Fibroblast of lung (primary cell): ENCODE data around the gene ITFG1. TPM values are rescaled to one million over a fixed set of nuclear protein-coding genes. Genes with fewer than 3 reads are reported as not detected.

Source experiments
- DNase-seq, 2 donors: peaks; one replicate each; pipeline versions ENCODE4 v3.0.0 to v3.0.0-alpha.2; 2010; ENCODE audit warnings: low read depth in 2 of 2
- H2AFZ ChIP-seq: 2 replicates; pipeline ENCODE4 v1.5.1; 2012; ENCODE audit warnings: low read length, control low read depth, inconsistent platforms
- H3K27ac ChIP-seq: 2 replicates; pipeline ENCODE4 v1.5.1; 2011; ENCODE audit warnings: low read length, control low read depth; ENCODE audit not compliant: insufficient read depth
- H3K27me3 ChIP-seq: 2 replicates; pipeline ENCODE4 v1.5.1; 2011; ENCODE audit warnings: mild to moderate bottlenecking, low read length; ENCODE audit not compliant: control insufficient read depth, insufficient read depth
- H3K36me3 ChIP-seq: 2 replicates; pipeline ENCODE4 v1.5.1; 2011; ENCODE audit warnings: low read length; ENCODE audit not compliant: control insufficient read depth, insufficient read depth
- H3K4me1 ChIP-seq: 2 replicates; pipeline ENCODE4 v1.5.1; 2011; ENCODE audit warnings: low read length; ENCODE audit not compliant: control insufficient read depth, insufficient read depth; ENCODE audit errors: extremely low read depth
- H3K4me2 ChIP-seq: 2 replicates; pipeline ENCODE4 v1.5.1; 2011; ENCODE audit warnings: low read length, control low read depth; ENCODE audit not compliant: insufficient read depth; ENCODE audit errors: extremely low read depth
- H3K4me3 ChIP-seq, 4 experiments: fragments of 200-600 bp in 1 of 4; sonication (generic) in 1 of 4; replicated peaks in 1 of 4; 2 replicates each; pipeline ENCODE4 v1.5.1; 2011 to 2016; ENCODE audit warnings: low read length in 4 of 4, low read depth in 3 of 4, mild to moderate bottlenecking in 3 of 4, control low read depth in 2 of 4, inconsistent platforms in 1 of 4, mixed read lengths in 1 of 4; ENCODE audit not compliant: insufficient read depth in 1 of 4; ENCODE audit errors: control extremely low read depth in 1 of 4
- H3K79me2 ChIP-seq: 2 replicates; pipeline ENCODE4 v1.5.1; 2012; ENCODE audit warnings: mild to moderate bottlenecking, low read length, inconsistent platforms; ENCODE audit not compliant: control insufficient read depth, insufficient read depth
- H3K9ac ChIP-seq: 2 replicates; pipeline ENCODE4 v1.5.1; 2011; ENCODE audit warnings: mild to moderate bottlenecking, low read length, control low read depth; ENCODE audit not compliant: insufficient read depth
- H3K9me3 ChIP-seq: 2 replicates; pipeline ENCODE4 v1.5.1; 2012; ENCODE audit warnings: low read depth, low read length; ENCODE audit not compliant: control insufficient read depth, insufficient read depth
- H4K20me1 ChIP-seq: 2 replicates; pipeline ENCODE4 v1.5.1; 2011; ENCODE audit warnings: low read length; ENCODE audit not compliant: control insufficient read depth, insufficient read depth; ENCODE audit errors: extremely low read depth
- CTCF ChIP-seq, 2 donors: IDR thresholded peaks in 1 of 2; conservative IDR thresholded peaks in 1 of 2; 1 replicate in 1 of 2; 2 replicates in 1 of 2; pipeline ENCODE4 v1.5.1; 2011 to 2012; ENCODE audit warnings: low read length in 2 of 2, control low read depth in 1 of 2, inconsistent platforms in 1 of 2, low read depth in 1 of 2, mild to moderate bottlenecking in 1 of 2
- EZH2 ChIP-seq: IDR thresholded peaks from 2 replicates; pipeline ENCODE4 v1.5.1; 2012; ENCODE audit warnings: low read length, control low read depth, mild to moderate bottlenecking; ENCODE audit errors: missing control alignments
- polyA plus RNA-seq, 2 donors: library from polyadenylated mRNA; depleted of rRNA in 1 of 2; stranded (reverse) in 1 of 2; unstranded in 1 of 2; fragments of >200 nt; gene quantifications; 2 replicates each; pipeline ENCODE4 v1.2.1, GENCODE V29; 2011 to 2012; ENCODE audit warnings: missing spikeins in 1 of 2
- total RNA-seq: library from RNA; depleted of rRNA; stranded (reverse); fragments of >200 nt; gene quantifications from 2 replicates; pipeline ENCODE4 v1.2.1, GENCODE V29; 2014

ITFG1 gene
- total and polyA plus RNA-seq, 2 donors (not counting 1 experiment from before 2014, with no cell fraction given), result 96.1 to 111 TPM

DNA sequence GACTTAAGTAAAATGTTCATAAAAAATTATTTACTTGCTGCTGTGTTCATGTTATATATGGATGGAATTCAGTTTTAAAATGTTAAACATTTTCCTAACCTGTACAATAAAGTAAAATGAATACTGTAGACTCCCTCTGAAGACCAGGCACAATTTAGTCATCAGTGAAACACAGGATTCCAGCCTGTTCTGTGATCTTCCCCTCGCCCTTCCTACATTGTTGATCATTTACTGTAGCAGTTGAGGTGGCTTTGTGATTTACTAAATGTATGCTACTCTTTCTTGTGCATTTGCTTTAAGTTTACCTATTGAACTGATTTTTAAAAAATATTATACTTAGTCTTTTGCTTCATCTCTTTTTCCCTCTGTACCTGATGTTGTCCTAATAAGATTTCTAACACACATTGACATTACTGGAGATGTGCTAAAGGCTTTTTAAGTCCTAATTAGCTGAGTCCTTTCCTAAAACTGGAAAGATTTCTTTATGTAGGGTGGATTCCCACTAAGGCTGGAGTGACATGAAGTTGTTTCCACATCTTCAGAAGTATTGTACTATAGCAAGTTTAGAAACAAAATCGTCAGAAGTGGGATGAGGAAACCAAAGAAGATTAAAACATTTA is 38.3 kb upstream of the ITFG1 start:
- H4K20me1 ChIP-seq, result no peaks in the 10 kb centered on the region
- H3K79me2 ChIP-seq, result no peaks in the 10 kb centered on the region
- no peak for TF ChIP-seq CTCF (conservative IDR thresholded peaks at IDR 0.05 in 1 of 2, IDR thresholded peaks at IDR 0.05 in 1 of 2; ENCODE audit: low read depth in 1 of 2, low read length in 2 of 2)
- TF ChIP-seq EZH2, result no peak

DNA sequence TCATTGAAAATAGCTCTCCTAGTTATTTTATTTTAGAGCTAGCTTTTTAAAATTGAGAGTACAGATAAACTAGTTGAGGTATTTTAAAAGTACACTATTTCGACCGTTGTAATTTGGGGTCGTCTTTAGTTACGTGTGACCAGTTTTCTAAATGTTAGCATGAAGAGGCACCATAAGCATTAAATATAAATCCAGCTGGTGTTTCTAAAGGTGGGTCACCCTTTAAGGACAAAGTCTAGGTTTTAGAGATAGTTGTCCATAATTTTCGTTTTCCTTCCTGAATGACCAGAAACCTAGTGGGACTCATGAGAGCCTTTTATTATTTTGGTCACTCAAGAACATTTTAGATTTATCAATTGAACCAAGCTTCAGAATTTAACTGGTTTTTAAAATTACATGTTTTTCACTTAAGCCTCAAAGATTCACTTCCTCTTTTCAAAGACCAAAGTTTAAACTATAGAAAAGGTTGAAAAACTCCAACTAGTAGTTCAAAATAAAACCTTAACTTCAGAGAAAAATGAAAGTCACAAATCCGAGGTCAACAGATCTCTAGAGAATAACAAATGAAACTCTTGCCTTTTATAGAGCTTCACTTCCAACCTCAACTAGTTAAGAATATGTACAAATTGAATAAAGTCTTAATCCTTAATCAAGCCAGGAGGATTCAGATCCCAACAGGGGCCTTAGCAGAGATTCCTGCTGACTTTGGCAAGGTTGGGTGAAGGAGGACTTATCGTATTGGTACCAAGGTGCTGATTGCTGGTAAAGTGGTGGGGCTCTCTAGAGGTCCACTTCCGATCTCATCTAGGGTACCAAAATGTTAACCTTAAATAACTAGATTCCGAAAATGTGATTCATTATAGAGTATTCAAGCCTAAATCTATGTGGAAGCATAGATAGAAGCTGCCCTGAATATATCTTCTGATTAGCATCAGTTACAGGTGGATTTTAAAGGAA is 32.8 kb upstream of the ITFG1 start:
- no peak overlapping the region for H2AFZ ChIP-seq
- no peaks in the 10 kb centered on the region for H3K9me3 ChIP-seq
- H3K27ac ChIP-seq, result no peak overlapping the region
- no peak for DNase-seq
- H3K4me1 ChIP-seq, result no peaks in the 10 kb centered on the region
- no peak overlapping the region for H3K4me3 ChIP-seq
- H3K79me2 ChIP-seq, result peaks cover under 1% of the 10 kb centered on the region
- no peaks in the 10 kb centered on the region for H3K27me3 ChIP-seq
- H4K20me1 ChIP-seq, result no peaks in the 10 kb centered on the region
- no peak overlapping the region for H3K9ac ChIP-seq
- H3K4me2 ChIP-seq, result peak overlapping the region; percentile 40
- peaks cover 2% of the 10 kb centered on the region for H3K36me3 ChIP-seq
- no peak for TF ChIP-seq CTCF (conservative IDR thresholded peaks at IDR 0.05 in 1 of 2, IDR thresholded peaks at IDR 0.05 in 1 of 2; ENCODE audit: low read depth in 1 of 2, low read length in 2 of 2)
- no peak for TF ChIP-seq EZH2

More for the DNA sequence above, 38.3 kb upstream of the ITFG1 start:
- no peaks in the 10 kb centered on the region for H3K4me1 ChIP-seq
- H3K4me2 ChIP-seq, result no peak overlapping the region
- H3K9me3 ChIP-seq, result no peaks in the 10 kb centered on the region
- H2AFZ ChIP-seq, result no peak overlapping the region
- H3K4me3 ChIP-seq, result no peak overlapping the region
- peaks cover 2% of the 10 kb centered on the region for H3K36me3 ChIP-seq
- H3K27me3 ChIP-seq, result no peaks in the 10 kb centered on the region
- H3K9ac ChIP-seq, result no peak overlapping the region
- no peak overlapping the region for H3K27ac ChIP-seq
- DNase-seq, result no peak
